ENCODE data around the gene FLRT2.

DNA sequence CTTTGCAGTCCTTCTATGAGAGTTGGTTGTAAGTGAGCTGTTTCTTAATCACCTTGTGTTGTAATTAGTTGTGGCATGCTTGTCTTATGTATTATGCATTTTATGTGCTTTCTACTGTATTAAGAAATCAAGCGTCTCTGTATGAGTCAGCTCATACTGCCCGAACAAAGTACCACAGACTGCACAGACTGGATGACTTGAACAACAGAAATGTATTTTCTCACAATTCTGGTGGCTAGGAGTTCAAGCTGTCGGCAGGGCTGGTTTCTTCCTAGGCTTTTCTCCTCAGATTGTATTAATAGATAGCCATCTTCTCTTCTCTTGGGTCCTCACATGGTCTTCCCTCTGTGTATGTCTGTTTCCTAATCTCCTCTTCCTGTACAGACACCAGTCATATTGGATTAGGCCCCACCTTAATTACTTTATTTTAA is 77.7 kb downstream of the FLRT2 start:
- TF ChIP-seq, protein P1, sequence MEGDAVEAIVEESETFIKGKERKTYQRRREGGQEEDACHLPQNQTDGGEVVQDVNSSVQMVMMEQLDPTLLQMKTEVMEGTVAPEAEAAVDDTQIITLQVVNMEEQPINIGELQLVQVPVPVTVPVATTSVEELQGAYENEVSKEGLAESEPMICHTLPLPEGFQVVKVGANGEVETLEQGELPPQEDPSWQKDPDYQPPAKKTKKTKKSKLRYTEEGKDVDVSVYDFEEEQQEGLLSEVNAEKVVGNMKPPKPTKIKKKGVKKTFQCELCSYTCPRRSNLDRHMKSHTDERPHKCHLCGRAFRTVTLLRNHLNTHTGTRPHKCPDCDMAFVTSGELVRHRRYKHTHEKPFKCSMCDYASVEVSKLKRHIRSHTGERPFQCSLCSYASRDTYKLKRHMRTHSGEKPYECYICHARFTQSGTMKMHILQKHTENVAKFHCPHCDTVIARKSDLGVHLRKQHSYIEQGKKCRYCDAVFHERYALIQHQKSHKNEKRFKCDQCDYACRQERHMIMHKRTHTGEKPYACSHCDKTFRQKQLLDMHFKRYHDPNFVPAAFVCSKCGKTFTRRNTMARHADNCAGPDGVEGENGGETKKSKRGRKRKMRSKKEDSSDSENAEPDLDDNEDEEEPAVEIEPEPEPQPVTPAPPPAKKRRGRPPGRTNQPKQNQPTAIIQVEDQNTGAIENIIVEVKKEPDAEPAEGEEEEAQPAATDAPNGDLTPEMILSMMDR (IDR thresholded peaks at IDR 0.05) = no peak
- no peak for TF ChIP-seq POLR2A (IDR thresholded peaks at IDR 0.05)
